Activated CD4-positive, alpha-beta T cell treated with anti-CD3 and anti-CD28 coated beads, Interleukin-2, amount 50 U/mL, for 48 hours (primary cell): ENCODE data around the gene RMND5A.

ENCODE experiments used
- DNase-seq, 2 experiments: peaks; one replicate each; pipeline ENCODE4 v3.0.0-alpha.2; 2020

Gene RMND5A

DNA sequence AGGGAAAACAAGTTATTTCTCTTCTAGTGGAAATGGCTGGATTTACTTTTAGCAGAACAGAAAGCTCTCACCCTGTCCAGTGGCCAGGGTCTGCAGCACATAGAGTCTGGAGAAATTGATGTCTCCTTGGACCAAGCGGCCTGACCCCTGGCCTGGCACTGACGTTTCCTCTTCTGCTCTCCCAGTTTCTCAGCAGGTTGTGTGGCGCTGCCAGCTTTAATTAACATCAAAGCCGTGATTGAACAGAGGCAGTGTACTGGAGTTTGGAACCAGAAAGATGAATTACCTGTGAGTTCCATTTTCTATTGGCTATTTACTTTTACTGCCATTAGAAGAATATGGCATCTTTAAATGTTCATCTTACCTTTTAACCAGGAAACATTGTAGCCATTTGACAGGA is 49.7 kb downstream of the RMND5A start:
- DNase-seq: no peak

GRCh38 chr2:86770816-86771301 is 50.8 kb downstream of the RMND5A start:
- DNase-seq: no peak

GRCh38 chr2:86772611-86773010 is 52.5 kb downstream of the RMND5A start:
- DNase-seq: no peak

- no peak for DNase-seq
These were observed 54.8 kb downstream of the RMND5A start for GRCh38 chr2:86774862-86775261.

DNA sequence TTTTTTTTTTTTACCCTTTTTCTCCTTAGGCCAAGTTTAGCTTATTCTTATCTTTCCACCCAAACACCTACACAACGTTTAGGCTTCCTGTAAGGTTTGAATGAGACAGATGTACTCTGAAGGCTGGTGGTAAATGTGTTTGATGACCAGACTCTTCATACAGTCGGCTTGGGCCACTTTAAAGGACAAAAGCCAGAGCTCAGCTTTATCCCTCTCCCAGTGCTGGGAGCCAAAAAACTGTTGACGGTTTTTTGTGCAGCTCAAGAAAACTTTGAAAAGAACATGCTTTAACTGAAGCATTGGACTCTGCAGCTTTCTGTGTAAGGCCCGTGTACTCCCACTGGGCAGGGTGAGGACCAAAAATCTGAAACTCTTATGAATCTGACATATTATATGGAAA is 55.2 kb downstream of the RMND5A start:
- no peak for DNase-seq

GRCh38 chr2:86776532-86776931 is 56.4 kb downstream of the RMND5A start:
- no peak for DNase-seq

- no peak for DNase-seq
These were observed 58.9 kb downstream of the RMND5A start for GRCh38 chr2:86778957-86779356.

DNA sequence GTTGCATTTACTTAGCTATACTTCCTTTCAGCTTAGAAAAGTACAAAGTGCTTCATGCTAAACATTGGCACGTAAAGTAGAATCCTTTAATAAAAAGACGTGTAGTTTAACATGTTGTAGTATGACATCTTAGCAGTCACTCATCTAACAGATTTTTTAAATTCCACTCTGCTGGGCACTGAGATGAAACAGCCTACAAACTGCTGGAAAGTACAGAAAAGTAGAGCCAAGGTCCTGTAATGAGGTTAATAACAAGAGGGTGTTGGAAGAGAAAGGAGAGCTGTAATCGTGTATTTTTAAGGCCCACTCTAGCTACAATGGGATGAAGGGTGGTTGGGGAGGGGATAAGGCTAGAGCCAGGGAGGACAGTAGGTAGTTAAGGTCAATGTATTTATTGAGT is 59.9 kb downstream of the RMND5A start:
- DNase-seq: no peak

DNA sequence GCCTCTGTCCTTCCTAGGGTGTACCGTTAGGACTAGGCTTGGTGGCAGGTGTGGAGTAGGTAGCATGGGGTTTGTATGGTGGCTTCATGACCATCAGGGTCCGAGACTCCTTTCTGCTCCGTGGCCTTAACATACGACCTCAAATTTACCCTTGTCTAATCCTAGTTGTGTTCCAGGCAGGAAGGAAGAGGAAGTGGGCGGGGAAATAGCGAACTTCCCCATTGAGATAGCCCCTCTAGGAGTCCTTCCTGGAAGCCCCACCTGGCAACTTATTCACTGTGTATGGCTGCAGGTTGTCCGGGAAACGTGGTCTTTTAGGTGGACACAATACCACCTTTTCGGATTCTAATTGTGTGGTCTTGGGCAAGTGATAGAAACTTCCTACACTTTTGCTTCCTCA is 61.3 kb downstream of the RMND5A start:
- DNase-seq: no peak

GRCh38 chr2:86782748-86783147 is 62.7 kb downstream of the RMND5A start:
- no peak for DNase-seq

- peak in 1 of 2 experiments; percentile 13 for DNase-seq
These were observed 63.7 kb downstream of the RMND5A start for GRCh38 chr2:86783615-86784339.

GRCh38 chr2:86785456-86785855 is 65.4 kb downstream of the RMND5A start:
- no peak for DNase-seq

GRCh38 chr2:86786001-86786536 is 66.0 kb downstream of the RMND5A start:
- DNase-seq: no peak

DNA sequence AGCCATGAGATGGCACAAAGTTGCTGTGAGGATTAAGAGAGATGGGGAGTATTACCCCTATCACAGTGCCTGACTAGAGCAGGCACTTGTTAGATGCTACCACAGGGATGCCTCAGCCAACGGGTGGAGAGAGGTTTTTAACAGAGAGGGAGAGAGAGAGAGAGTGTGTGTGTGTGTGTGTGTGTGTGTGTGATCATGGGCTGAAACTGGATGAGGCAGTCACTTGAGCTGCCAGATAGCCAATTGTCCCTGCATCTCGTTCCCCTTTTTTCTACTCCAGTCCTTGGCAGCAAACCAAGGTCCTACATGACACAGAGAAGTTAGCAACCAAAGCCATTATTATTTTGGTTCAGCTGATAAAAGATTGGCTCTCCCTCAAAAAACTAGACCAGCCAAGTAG is 67.6 kb downstream of the RMND5A start:
- DNase-seq: no peak

DNA sequence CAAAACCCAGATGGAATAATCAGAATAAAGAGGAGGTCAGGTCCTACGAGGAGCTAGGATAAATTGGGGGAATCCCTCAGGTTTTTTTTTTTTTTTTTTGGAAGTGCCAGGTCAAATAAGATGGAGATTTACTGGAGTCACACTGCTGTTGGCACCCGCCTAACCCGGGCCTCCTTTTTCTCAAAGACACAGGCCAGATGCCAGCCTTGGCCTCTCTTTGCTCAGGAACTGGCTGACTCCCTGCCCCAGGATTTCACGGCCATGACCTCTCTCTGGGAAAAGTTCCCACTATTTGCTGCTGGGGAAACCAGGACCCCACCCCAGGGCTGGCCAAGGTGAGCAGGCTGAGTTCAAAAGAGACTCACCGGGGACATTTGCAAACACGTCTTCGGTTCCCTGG is 68.1 kb downstream of the RMND5A start:
- DNase-seq: no peak

GRCh38 chr2:86788881-86789686 is 69.0 kb downstream of the RMND5A start:
- peak in 1 of 2 experiments; percentile 12 for DNase-seq

- no peak for DNase-seq
These were observed 69.6 kb downstream of the RMND5A start for GRCh38 chr2:86789687-86790133.

DNA sequence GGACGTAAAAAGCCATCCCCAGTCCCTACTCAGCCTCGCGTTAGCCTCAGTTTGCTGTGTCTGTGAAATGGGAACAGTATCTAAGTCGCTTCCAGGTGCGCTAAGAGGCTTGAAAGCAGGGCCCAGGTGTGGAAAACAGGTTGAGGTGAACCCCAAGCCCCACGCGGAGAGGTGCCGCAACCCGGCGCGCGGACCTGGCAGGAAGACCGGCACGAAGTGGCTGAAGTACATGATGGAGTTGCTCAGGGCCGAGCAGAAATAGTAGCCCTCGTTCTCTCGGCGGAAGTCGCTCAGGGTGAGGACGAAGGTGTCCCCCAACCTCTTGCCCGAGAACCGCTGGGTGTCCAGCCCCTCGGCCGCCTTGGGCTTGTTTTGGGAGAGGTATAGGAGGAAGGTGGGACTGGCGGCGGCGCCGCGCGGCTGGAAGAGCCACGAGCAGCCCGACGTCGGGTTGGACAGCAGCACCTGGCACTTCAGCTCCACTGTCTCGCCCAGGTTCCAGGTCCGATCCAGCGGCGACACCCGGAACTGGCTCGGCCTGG is 70.1 kb downstream of the RMND5A start:
- DNase-seq: peak in 1 of 2 experiments; percentile 18

GRCh38 chr2:86790676-86791572 is 70.8 kb downstream of the RMND5A start, which contains the start of gene CD8A:
Gene CD8A (minus strand): TSS chr2:86790913. CDS start chr2:86790825, 88 bp downstream.
- peak in 1 of 2 experiments; percentile 17 for DNase-seq

GRCh38 chr2:86791573-86791972 is 71.5 kb downstream of the RMND5A start:
- DNase-seq: no peak

DNA sequence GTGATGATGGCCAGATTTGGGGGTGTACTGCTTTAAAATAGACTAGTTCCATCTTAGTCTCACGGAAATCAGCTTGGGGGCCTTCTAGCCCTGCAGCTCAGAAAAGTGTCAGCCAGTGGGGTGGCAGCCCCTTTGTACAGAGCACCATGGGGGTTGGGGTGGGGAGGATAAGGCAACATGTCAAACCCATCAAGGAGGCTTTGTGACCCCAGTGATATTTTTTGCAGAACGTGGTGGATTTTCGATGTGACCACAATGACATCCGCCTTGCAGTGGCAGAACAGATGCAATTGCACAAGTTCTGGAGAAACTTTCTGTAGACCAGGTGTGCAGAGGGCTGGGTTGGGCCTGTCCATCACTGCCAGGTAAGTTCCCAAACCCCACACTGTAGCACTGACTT is 73.7 kb downstream of the RMND5A start:
- DNase-seq: no peak

GRCh38 chr2:86794861-86795260 is 74.8 kb downstream of the RMND5A start:
- no peak for DNase-seq
